AG09319 (cell line): ENCODE measurements around the gene TEKT3.

Experiments used
- DNase-seq: peaks from one replicate; pipeline ENCODE4 v3.0.0-alpha.2; 2010; ENCODE audit warnings: low read depth; ENCODE audit errors: extremely low read depth
- TF ChIP-seq, protein P1 (sequence below): IDR thresholded peaks from 2 replicates; pipeline ENCODE4 v1.5.1; 2011; ENCODE audit warnings: low read depth, mild to moderate bottlenecking, inconsistent platforms, low read length, moderate library complexity

The TEKT3 gene

DNA sequence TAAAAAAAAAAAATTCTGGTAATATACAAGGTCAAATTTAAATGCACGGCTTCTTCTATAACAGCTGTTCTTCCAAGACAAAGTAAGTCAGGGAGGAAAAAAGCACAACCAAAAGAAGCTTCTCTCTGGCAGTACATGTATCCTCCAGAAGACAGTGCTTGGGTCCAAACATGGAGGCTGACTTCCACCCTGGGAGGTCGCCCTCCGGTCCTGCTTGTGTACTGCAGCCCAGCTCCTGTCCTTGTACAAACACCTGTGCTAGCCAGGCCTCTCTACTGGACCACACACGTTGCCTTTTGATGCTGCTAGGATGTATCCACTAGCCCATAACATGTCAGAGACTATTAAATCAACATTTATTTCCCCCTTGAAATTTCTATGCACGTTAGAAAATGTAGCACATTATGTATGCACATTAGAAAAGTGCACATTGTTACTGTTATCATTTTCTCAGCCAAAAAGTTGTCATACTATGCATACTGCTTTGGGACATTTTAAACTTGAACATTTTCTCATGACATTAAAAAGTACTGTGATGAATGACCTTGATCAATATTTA is 21.9 kb downstream of the TEKT3 start:
- no peak for DNase-seq
- TF ChIP-seq, protein P1, sequence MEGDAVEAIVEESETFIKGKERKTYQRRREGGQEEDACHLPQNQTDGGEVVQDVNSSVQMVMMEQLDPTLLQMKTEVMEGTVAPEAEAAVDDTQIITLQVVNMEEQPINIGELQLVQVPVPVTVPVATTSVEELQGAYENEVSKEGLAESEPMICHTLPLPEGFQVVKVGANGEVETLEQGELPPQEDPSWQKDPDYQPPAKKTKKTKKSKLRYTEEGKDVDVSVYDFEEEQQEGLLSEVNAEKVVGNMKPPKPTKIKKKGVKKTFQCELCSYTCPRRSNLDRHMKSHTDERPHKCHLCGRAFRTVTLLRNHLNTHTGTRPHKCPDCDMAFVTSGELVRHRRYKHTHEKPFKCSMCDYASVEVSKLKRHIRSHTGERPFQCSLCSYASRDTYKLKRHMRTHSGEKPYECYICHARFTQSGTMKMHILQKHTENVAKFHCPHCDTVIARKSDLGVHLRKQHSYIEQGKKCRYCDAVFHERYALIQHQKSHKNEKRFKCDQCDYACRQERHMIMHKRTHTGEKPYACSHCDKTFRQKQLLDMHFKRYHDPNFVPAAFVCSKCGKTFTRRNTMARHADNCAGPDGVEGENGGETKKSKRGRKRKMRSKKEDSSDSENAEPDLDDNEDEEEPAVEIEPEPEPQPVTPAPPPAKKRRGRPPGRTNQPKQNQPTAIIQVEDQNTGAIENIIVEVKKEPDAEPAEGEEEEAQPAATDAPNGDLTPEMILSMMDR, result no peak

DNA sequence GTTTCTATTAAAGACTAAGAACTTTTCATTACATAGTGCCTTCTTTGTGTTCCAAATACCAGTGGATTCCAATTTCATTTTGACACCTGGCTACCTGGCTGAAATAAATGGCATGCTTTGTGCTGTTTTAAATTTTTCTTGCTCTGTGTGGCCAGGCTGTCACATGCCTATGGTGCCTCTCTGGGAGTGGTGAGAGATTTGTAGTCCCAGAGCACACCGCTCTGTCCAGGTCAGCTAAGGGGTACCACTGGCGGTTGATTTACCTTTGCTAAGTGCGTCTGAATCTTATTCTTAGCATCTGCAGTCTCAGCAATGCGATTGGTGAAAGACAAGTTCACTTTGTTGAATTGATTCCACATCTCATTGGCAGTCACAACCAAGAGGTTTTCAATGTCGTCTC is 29.4 kb downstream of the TEKT3 start:
- no peak for DNase-seq
- TF ChIP-seq, protein P1, result no peak

DNA sequence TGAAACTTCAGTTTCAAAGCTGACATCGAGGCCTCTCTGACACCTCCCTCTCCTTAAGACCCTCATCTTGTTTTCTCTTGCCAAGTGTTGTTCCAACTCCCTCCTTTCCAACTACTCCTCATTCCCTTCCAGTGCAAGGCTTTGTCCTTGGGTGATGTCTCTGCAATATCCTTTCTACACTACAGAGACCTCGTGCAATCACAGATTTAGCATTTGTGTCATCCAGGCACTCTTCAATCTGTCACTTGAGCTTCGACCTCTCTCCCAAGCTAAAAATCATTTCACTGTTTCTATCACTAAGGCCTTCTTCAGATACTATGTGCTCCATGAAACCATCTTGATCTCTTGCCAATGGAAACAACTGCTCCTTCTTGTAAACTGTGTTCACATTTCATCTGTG is 31.6 kb downstream of the TEKT3 start:
- DNase-seq, result no peak

DNA sequence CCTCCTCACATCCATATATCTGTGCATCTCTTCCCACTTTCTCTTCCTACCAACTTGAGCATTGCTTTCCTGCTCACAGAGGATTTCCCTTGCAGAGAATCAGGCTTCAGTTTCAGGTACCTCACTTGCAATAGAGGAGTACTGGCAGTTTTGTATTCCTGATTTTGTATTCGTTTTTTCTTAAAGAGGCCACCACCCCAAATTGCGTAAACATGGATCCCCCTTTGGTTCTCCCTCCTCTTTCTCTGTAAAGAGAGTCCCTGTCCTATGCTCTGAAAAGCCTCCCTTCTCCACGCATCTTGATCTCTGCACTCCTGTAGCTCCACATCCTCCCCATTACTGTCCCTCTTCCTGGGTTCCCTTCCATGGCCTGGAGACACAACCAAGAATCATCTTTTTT is 32.2 kb downstream of the TEKT3 start:
- TF ChIP-seq, protein P1, result no peak
- no peak for DNase-seq

More for the DNA sequence above, 31.6 kb downstream of the TEKT3 start:
- TF ChIP-seq, protein P1, result no peak

DNA sequence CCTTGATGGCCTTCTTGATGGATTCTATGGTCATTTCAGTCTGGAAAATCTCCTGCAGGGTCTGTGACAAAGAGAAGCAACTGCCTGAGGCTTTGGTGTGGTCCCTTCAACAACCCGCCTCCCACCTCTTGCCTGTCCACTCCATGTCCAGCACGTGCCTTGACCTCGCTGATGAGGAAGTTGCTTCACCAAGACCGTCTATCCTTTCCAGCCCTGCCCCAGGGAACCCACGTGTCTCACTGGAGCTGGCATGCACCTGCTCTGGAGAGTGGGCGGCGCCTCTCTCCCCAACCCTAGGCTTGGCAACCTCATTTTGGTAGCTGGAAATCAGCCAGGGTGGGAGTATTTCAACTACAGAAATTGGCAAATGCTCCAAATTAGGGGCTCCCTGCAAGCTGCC is 32.6 kb downstream of the TEKT3 start:
- TF ChIP-seq, protein P1, result no peak
- no peak for DNase-seq

DNA sequence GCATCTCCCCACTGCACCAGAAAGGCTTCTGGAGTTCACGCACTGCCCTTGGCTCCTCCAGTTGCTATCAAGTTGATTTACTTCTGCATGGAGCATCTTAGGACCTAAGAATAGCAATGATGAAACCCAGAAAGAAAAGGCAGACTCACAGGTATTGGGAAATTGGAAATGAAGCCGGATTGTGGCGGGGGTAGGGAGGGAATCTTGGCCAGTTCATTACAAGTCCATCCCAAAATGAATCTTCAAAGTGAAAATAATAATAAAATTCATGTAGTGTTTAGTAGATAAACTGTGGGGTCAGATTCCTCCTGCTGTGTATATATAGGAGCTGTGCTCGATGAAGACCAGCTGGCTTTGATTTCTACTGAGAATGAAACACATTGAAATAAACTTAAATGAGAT is 33.7 kb downstream of the TEKT3 start:
- TF ChIP-seq, protein P1, result no peak
- DNase-seq, result no peak

DNA sequence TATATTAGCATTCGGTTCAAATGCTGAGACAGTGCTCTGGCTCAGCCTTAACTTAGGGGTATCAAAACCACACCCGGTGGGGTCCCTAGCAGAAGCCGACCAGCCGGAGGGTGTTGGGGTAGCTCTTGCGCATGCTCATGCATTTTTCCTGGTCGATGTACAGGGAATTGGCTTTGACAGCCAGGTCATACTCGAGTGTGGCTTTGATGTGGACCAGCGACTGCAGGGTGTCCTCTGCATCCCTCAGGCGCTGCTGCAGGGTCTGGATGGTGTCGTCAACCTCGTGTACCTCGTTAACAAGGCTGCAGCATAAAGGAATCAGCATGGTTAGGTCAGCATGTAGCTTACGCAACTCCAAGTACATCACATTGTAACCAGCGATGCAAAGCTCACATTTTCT is 37.5 kb downstream of the TEKT3 start:
- no peak for DNase-seq
- TF ChIP-seq, protein P1, result no peak
